Endothelial cell of umbilical vein (primary cell): ENCODE measurements around the gene CNRIP1. TPM values are rescaled to one million over a fixed set of nuclear protein-coding genes. Genes with fewer than 3 reads are reported as not detected.

Experiments used
- BruUV-seq: library from RNA; stranded (reverse); fragments of 400-500 nt; replicated peaks from 2 replicates; lab custom pipeline; 2021; lab: Mats Ljungman, UMichigan
- CTCF ChIA-PET: fragments of 300-600, 350-600 bp; sonication (Branson Sonifier 250); formaldehyde crosslinking; loops from one replicate; lab custom pipeline; 2021; ENCODE audit warnings: antibody characterized with exemption, inconsistent platforms; lab: Charles Lee
- POLR2A ChIA-PET: fragments of 300-600, 350-600 bp; sonication (Branson Sonifier 250); formaldehyde crosslinking; loops from one replicate; lab custom pipeline; 2021; ENCODE audit warnings: antibody characterized with exemption, inconsistent platforms; lab: Charles Lee
- DNase-seq: peaks from one replicate; pipeline ENCODE4 v3.0.0-alpha.2; 2011; ENCODE audit warnings: low read depth, low spot score
- FAIRE-seq: peaks from 2 replicates; lab custom pipeline; 2011; peaks lifted over from hg19 to GRCh38; lab: Jason Lieb, UNC
- H2AFZ ChIP-seq: 2 replicates; pipeline ENCODE4 v1.6.0; 2012; ENCODE audit warnings: low read depth, low read length, control low read depth, inconsistent platforms
- H3K27ac ChIP-seq: 2 replicates; pipeline ENCODE4 v1.5.1; 2011; ENCODE audit warnings: low read depth, mild to moderate bottlenecking, control low read depth, low read length, moderate library complexity; ENCODE audit not compliant: insufficient read depth
- H3K27me3 ChIP-seq, 2 experiments: 2 replicates each; pipeline versions ENCODE4 v1.6.0 to v1.6.1; 2011; ENCODE audit warnings: low read length in 2 of 2, mixed read lengths in 1 of 2; ENCODE audit not compliant: control insufficient read depth in 2 of 2, insufficient read depth in 2 of 2
- H3K36me3 ChIP-seq, 2 experiments: 2 replicates in 1 of 2; 3 replicates in 1 of 2; pipeline ENCODE4 v1.5.1; 2011; ENCODE audit warnings: low read length in 2 of 2, mild to moderate bottlenecking in 1 of 2, moderate library complexity in 1 of 2; ENCODE audit not compliant: control insufficient read depth in 2 of 2, insufficient read depth in 2 of 2; ENCODE audit errors: extremely low read depth in 1 of 2
- H3K4me1 ChIP-seq: 3 replicates; pipeline ENCODE4 v1.5.1; 2011; ENCODE audit warnings: mild to moderate bottlenecking, low read length; ENCODE audit not compliant: control insufficient read depth, insufficient read depth; ENCODE audit errors: extremely low read depth
- H3K4me2 ChIP-seq: 2 replicates; pipeline ENCODE4 v1.6.1; 2011; ENCODE audit warnings: low read length, control low read depth, mixed read lengths; ENCODE audit not compliant: insufficient read depth
- H3K4me3 ChIP-seq, 3 experiments: fragments of 200-600 bp in 1 of 3; sonication (generic), shearing (Covaris generic) in 1 of 3; replicated peaks in 1 of 3; 2 replicates each; pipeline ENCODE4 v1.5.1; 2011 to 2016; ENCODE audit warnings: control low read depth in 3 of 3, low read length in 3 of 3, mild to moderate bottlenecking in 2 of 3, inconsistent platforms in 1 of 3, low read depth in 1 of 3, moderate library complexity in 1 of 3; ENCODE audit not compliant: insufficient read depth in 1 of 3
- H3K79me2 ChIP-seq: 2 replicates; pipeline ENCODE4 v1.6.0; 2012; ENCODE audit warnings: low read length, inconsistent platforms; ENCODE audit not compliant: control insufficient read depth, insufficient read depth
- H3K9ac ChIP-seq: replicated peaks from 2 replicates; pipeline ENCODE3; 2011; ENCODE audit warnings: low read length, control low read depth; ENCODE audit not compliant: insufficient read depth; ENCODE audit errors: extremely low read depth
- H3K9me1 ChIP-seq: replicated peaks from 3 replicates; pipeline ENCODE4 v1.6.0; 2011; ENCODE audit warnings: mild to moderate bottlenecking, low read length; ENCODE audit not compliant: control insufficient read depth, insufficient read depth; ENCODE audit errors: extremely low read depth
- H3K9me3 ChIP-seq: replicated peaks from 2 replicates; pipeline ENCODE4 v1.5.1; 2012; ENCODE audit warnings: low read length, inconsistent platforms; ENCODE audit not compliant: control insufficient read depth, insufficient read depth
- H4K20me1 ChIP-seq: replicated peaks from 2 replicates; pipeline ENCODE3; 2011; ENCODE audit warnings: mild to moderate bottlenecking, low read length; ENCODE audit not compliant: control insufficient read depth, insufficient read depth; ENCODE audit errors: extremely low read depth
- EZH2 ChIP-seq: IDR thresholded peaks from 2 replicates; pipeline ENCODE4 v1.6.1; 2012; ENCODE audit warnings: borderline replicate concordance, low read depth, mild to moderate bottlenecking, moderate library complexity, low read length, inconsistent platforms; ENCODE audit not compliant: severe bottlenecking
- FOS ChIP-seq: IDR thresholded peaks from 2 replicates; pipeline ENCODE4 v1.6.1; 2011; ENCODE audit warnings: mild to moderate bottlenecking, low read length, moderate library complexity, borderline replicate concordance; ENCODE audit not compliant: insufficient read depth
- GATA2 ChIP-seq: IDR thresholded peaks from 2 replicates; pipeline ENCODE4 v1.7.0; 2011; ENCODE audit warnings: low read depth, mild to moderate bottlenecking, moderate library complexity, mixed read lengths, low read length; ENCODE audit not compliant: insufficient read length, insufficient read depth
- JUN ChIP-seq: IDR thresholded peaks from 2 replicates; pipeline ENCODE4 v1.6.1; 2011; ENCODE audit warnings: borderline replicate concordance, low read depth; ENCODE audit not compliant: insufficient read length, insufficient read depth
- MYC ChIP-seq: IDR thresholded peaks from one replicate; pipeline ENCODE4 v1.6.1; 2011; ENCODE audit warnings: mild to moderate bottlenecking, low read depth, low read length
- POLR2A ChIP-seq: IDR thresholded peaks from 2 replicates; pipeline ENCODE4 v1.6.1; 2012; ENCODE audit warnings: low read depth, mild to moderate bottlenecking, control low read depth, low read length
- POLR2AphosphoS5 ChIP-seq: IDR thresholded peaks from 2 replicates; pipeline ENCODE4 v1.6.1; 2012; ENCODE audit warnings: low read depth, mild to moderate bottlenecking, control low read depth, low read length, moderate library complexity; ENCODE audit not compliant: insufficient read depth
- dilution Hi-C: fragments of 300-500 bp; cut with MboI; formaldehyde crosslinking; loops from one replicate; pipeline ENCODE4 v1.15.0; 2019; ENCODE audit warnings: low sequenced_read_pairs; ENCODE audit not compliant: extremely low pct_ligation_motif_present
- intact Hi-C: fragments of 100-400 bp; cut with micrococcal nuclease; formaldehyde crosslinking; loops from one replicate; pipeline ENCODE4 v1.10.0; 2022
- polyA plus RNA-seq, 4 experiments: library from polyadenylated mRNA; depleted of rRNA in 3 of 4; stranded (reverse) in 3 of 4; unstranded in 1 of 4; fragments of >200 nt; gene quantifications; 2 replicates each; pipeline versions ENCODE4 v1.2.1 to v1.2.3, GENCODE V29; 2011 to 2012; ENCODE audit warnings: missing spikeins in 1 of 4
- total RNA-seq: library from RNA; stranded (reverse); gene quantifications from 2 replicates; pipeline ENCODE4 v1.2.3, GENCODE V29; 2021
- TF ChIP-seq, protein P1 (sequence below), 2 donors: IDR thresholded peaks; 1 replicate in 1 of 2; 2 replicates in 1 of 2; pipeline ENCODE4 v1.5.1; 2011; ENCODE audit warnings: low read length in 2 of 2, mild to moderate bottlenecking in 2 of 2, moderate library complexity in 2 of 2, control low read depth in 1 of 2, inconsistent platforms in 1 of 2, low read depth in 1 of 2; ENCODE audit not compliant: insufficient read depth in 1 of 2; ENCODE audit errors: extremely low read depth in 1 of 2
- TF ChIP-seq, protein P2 (sequence below): IDR thresholded peaks from 2 replicates; pipeline ENCODE4 v1.6.1; 2011; ENCODE audit not compliant: insufficient read depth, insufficient read length

CNRIP1 gene
- total and polyA plus RNA-seq, 2 donors (not counting 3 experiments of a cell fraction or from before 2014, with no cell fraction given): 74.6 to 98.9 TPM

DNA sequence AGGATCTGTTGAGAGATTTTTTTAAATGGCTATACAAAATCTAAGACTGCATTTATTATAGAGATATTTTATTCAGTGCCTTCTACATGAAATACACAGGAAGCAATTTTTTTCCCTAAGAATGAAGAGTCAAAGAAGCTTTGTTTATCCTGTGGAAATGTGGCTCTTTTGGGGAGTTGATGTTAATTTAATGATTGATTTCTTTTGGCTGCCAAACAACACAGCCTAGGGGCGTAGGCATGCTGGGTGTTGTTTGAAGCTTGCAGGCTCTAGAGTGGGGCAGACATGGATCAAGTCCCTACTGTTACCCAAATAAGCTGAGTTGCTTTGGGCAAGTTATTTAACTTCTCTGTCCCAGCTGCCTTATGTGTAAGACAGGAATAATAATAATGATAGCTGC lies 24.3 kb upstream of the CNRIP1 start:
- H3K4me2 ChIP-seq: no peak overlapping the region
- no peaks in the 10 kb centered on the region for H4K20me1 ChIP-seq
- DNase-seq: no peak
- no peak overlapping the region for H3K9ac ChIP-seq
- H3K36me3 ChIP-seq: no peaks in the 10 kb centered on the region
- no peaks in the 10 kb centered on the region for H3K4me1 ChIP-seq
- ChIA-PET CTCF (interaction anchor here (2.6 kb wide), 1 partner anchor 14 kb away, joined by 11 read pairs; no protein-coding TSS in a partner anchor), POLR2A (no interaction called here)
- intact Hi-C loops (no loop called here), dilution Hi-C loops (no loop called here)
- FAIRE-seq: no peak
- no peaks in the 10 kb centered on the region for H3K9me1 ChIP-seq
- no peak overlapping the region for H3K27ac ChIP-seq
- H3K27me3 ChIP-seq: peaks cover 13 to 28% of the 10 kb centered on the region in 2 experiments
- no TSS peak for BruUV-seq
- no peak overlapping the region for H2AFZ ChIP-seq
- no peak overlapping the region for H3K4me3 ChIP-seq
- TF ChIP-seq MYC (no peak), POLR2AphosphoS5 (no peak), POLR2A (no peak), JUN (no peak), FOS (no peak), GATA2 (no peak), EZH2 (no peak)
- TF ChIP-seq, protein P1, sequence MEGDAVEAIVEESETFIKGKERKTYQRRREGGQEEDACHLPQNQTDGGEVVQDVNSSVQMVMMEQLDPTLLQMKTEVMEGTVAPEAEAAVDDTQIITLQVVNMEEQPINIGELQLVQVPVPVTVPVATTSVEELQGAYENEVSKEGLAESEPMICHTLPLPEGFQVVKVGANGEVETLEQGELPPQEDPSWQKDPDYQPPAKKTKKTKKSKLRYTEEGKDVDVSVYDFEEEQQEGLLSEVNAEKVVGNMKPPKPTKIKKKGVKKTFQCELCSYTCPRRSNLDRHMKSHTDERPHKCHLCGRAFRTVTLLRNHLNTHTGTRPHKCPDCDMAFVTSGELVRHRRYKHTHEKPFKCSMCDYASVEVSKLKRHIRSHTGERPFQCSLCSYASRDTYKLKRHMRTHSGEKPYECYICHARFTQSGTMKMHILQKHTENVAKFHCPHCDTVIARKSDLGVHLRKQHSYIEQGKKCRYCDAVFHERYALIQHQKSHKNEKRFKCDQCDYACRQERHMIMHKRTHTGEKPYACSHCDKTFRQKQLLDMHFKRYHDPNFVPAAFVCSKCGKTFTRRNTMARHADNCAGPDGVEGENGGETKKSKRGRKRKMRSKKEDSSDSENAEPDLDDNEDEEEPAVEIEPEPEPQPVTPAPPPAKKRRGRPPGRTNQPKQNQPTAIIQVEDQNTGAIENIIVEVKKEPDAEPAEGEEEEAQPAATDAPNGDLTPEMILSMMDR (IDR thresholded peaks at IDR 0.05; ENCODE audit: extremely low read depth in 1 of 2, insufficient read depth in 1 of 2, low read depth in 1 of 2, low read length in 2 of 2): no peak
- TF ChIP-seq, protein P2, sequence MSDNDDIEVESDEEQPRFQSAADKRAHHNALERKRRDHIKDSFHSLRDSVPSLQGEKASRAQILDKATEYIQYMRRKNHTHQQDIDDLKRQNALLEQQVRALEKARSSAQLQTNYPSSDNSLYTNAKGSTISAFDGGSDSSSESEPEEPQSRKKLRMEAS: no peak
- H3K9me3 ChIP-seq: no peaks in the 10 kb centered on the region
- no peaks in the 10 kb centered on the region for H3K79me2 ChIP-seq
